Limb (tissue), 2 donors: ENCODE measurements around the gene RANBP2.
A peak's percentile ranks its signal among the peaks of the same experiment; 100 is the strongest.

Experiments used
- DNase-seq, 2 donors: peaks; one replicate each; pipeline ENCODE4 v3.0.0-alpha.2; 2016; ENCODE audit errors: extremely low spot score in 2 of 2

Gene RANBP2

DNA sequence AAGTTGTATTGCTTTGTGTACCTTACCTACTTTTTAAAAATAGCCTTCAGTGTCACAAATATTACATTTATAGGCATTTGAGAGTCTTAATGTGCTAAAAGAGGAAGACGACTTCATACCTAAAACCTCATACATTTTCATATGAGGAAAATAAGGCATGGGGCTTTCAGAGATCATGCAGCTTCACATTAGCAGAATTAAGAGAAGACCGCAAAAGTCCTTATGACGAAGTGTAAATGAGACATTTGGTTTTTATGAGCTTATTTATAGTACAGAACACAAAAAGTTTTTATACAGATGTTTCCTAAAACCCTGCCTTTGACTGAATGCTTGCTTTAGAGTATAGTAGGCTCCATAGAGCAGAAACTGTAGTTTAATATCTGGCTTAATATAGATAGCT is 57.2 kb downstream of the RANBP2 start:
- DNase-seq: no peak

DNA sequence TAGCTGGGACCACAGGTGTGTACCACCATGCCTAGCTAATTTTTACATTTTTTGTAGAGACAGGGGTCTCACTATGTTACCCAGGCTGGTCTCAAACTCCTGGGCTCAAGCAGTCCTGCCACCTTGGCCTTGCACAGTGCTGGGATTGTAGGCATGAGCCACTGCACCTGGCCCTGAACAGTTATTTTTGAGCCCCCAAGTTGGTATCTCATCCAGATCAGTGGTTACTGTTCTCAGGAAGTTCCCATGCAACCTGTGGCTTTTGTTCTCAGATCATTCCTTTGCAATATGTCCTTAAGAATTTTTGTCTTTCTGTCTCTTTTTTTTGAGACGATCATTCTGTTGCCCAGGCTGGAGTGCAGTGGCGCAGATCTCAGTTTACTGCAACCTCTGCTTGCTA is 59.6 kb downstream of the RANBP2 start:
- DNase-seq: no peak

DNA sequence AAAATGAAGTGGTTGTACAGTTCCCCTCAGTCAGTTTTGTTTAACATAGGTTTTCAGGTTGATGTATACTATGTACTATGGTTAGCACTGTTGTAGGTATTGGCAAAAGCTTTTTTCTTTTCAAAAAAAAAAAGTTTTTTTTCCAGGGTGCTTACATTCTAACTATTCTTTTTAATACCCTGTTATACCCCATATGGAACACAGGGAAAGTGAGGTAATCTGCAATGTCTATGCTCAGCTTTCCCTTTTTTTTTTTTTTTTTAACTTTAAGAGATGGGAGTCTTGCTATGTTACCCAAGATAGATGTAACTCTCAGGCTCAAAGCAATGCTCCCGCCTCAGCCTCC is 66.7 kb downstream of the RANBP2 start:
- DNase-seq: no peak

GRCh38 chr2:108786354-108787215 is 67.3 kb downstream of the RANBP2 start, which contains the start of gene CCDC138:
Gene CCDC138, plus strand, starts transcription at chr2:108786771. Its CDS starts 52 bp downstream, at chr2:108786823.
- peak; percentile 88 to 92 for DNase-seq

- peak in 1 of 2 donors; percentile 4 for DNase-seq
Observed at GRCh38 chr2:108787216-108787541, 67.9 kb downstream of the RANBP2 start.

DNA sequence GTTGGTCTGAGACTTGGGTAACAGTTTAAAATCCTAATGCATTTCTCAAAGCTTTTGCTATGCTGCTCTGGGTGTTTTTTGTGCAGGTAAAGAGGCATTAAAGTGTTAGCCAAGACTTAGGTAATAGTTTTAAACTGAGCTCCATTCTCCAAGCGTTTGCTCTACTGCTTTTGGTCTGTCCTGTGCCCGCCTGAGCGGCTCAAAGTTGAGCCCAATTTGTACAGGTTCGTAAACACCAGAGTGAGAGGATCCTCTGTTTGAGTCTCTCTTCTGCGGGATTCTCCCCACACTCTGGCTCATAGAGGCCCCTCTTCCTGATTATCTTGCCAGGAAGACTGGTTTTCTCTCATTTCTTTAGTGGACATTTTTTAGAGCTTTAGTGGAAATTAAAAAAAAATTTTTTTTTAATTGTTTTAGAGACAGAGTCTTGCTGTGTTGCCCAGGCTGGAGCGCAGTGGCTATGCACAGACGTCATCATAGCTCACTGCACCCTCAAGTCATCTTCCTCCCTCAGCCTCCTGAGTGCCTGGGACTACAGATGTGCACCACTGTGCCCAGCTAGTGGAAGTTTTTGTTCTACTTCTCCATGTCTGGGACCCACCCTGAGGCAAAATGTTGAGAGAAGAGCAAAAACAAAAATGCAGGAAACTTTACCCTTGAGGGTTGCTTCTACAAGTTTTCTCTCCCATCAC is 83.9 kb downstream of the RANBP2 start:
- DNase-seq: no peak

- DNase-seq: no peak
Observed at GRCh38 chr2:108805032-108805431, 85.8 kb downstream of the RANBP2 start.

- DNase-seq: no peak
Observed at GRCh38 chr2:108805782-108806181, 86.5 kb downstream of the RANBP2 start.

DNA sequence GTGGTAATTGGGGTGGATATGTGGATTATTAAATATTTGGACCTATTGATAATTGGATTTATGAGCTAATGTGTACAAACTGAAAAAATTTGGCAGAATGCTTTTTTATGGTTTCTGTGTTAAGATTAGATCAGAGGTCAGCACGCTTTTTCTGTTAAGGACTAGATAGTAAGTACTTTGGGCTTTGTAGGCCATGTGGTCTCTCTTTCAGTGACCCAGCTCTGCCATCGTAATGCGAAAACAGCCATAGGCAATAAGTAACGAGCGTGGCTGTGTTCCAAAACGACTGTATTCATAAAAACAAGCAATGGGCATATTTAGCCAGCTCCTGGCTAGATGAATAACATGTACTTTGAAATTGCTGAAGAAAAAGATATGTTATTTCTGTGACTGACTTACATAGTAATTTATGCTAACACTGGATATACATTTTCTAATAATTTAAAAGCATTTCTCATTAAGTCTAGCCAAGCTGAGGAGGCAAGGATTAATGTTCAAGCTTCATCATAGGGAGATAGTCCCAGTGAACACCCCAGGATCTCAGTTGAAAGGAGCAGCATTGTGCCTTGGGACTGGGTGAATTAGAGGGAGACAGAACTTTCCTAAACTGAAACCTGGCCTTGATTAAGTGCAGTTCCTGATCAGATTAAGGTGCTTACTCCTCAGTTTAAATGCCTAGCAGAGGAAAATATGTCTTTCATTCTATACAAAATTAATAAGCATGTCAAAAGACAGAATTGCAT is 87.3 kb downstream of the RANBP2 start:
- no peak for DNase-seq

DNA sequence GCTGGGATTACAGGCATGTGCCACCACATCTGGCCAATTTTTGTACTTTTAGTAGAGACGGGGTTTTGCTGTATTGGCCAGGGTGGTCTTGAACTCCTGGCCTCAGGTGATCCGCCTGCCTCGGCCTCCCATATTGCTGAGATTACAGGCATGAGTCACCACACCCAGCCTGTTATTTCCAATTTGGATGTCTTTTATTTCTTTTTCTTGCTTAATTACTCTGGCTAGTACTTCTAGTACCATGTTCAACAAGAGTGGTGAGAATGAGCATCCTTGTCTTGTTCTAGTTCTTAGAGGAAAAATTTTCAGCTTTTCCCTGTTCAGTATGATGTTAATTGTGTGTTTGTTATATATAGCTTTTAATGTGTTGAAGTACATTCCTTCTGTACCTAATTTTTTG is 90.7 kb downstream of the RANBP2 start:
- no peak for DNase-seq

DNA sequence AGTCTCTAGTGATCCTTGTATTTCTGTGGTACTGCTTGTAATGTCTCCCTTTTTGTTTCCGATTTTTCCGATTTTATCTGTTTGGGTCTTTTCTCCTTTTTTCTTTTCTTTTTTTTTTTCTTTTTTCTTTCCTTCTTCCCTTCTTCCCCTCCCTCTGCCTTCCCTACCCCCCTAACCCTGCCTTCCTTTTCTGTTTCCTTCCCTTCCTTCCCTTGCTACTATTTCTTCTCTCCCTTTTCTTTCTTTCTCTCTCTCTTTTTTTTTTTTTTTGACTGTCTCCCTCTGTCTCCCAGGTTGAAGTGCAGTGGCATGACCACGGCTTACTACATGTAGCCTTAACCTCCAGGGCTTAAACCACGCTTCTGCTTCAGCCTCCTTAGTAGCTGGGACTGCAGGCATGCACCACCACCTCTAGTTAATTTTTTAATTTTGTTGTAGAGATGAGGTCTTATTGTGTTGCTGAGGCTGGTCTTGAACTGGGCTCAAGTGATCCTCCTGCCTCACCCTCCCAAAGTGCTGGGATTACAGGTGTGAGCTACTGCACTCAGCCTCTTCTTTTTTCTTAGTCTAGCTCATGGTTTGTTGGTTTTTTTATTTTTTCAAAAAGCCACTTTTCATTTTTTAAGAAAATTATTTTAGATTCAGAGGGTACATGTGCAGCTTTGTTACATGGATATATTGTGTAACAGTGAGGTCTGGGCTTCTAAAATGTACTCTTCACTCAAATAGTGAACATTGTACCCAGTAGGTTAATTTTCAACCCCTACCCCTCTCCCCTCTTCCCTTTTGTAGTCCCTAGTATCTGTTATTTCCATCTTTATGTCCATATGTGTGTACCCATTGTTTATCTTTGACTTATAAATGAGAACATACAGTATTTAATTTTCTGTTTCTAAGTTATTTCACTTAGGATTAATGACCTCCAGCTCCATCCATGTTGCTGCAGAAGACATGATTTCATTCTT is 92.0 kb downstream of the RANBP2 start:
- DNase-seq: no peak

GRCh38 chr2:108813732-108814131 is 94.5 kb downstream of the RANBP2 start:
- DNase-seq: no peak

GRCh38 chr2:108820482-108820881 is 101.2 kb downstream of the RANBP2 start:
- no peak for DNase-seq

DNA sequence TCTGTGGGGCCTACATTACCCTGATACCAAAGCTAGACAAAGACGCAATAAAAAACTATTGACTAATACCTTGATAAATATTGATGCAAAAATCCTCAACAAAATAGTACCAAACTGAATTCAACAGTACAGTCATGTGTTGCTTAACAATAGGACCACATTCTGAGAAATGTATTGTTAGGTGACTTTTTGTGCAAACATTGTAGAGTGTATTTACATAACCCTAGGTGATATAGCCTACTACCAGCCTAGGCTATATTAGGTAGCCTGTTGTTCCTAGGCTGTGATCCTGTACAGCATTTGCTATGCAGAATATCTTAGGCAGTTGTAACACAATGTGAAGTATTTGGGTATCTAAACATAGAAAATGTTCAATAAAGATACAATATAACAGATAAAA is 104.0 kb downstream of the RANBP2 start:
- DNase-seq: no peak

DNA sequence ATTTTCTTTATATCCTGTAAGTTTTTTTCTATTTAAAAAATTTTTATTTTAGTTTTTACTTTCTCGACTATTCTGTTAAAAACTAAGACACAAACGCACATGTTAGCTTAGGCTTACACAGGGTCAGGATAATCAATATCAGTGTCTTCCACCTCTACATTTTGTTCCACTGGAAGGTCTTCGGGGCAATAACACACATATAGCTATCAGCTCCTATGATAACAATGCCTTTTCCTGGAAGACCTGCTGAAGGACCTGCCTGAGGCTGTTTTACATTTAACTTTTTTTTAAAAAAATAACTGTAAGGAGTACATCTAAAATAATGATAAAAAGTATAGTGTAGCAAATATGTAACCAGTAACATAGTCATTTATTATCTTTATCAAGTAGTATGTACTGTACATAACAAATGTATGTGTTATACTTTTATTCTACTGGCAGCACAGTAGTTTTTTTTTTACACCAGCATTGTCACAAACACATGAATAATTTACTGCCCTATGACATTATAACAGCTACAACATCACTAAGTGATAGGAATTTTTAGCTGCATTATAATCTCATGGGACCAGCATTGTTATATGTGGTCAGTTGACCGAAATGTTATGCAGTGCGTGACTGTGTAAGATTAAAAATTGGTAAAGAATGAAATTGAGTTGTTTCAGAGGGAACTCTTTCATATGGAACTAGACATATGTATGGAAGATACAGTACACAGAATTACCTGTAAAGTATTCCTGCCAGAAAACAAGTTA is 105.2 kb downstream of the RANBP2 start:
- DNase-seq: no peak

DNA sequence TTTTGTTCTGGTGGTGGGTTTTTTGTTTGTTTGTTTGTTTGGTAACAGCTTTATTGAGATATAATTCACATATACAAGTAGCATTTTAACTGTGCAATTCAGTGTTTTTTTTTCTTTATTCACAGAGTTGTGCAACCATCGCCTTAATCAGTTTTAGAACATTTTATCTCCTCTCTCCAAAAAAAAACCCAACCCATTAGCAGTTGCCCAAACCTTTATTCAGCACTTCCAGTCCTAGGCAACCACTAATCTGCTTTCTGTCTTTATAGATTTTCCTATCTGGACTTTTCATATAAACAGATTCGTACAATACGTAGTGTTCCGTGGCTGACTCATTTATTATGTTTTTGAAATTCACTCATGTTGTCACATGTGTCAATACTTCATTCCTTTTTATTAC is 106.0 kb downstream of the RANBP2 start:
- DNase-seq: no peak

DNA sequence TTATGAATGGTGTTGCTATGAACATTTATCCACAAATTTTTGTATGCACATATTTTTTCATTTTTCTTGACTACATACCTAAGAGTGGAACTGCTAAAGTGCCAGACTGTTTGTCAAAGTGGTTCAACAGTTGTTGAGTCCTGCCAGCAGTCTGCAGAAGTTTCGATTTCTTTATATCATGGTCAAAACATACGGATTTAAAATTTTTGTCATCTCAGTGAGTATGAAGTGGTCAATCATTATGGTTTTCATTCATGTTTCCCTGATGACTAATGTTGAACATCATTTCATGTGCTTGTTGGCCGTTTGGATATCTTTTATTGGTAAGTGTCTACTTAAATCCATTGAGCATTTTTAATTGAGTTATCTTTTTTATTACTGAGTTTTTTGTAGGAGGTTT is 106.5 kb downstream of the RANBP2 start:
- no peak for DNase-seq

GRCh38 chr2:108829578-108830310 is 110.5 kb downstream of the RANBP2 start:
- DNase-seq: no peak

- no peak for DNase-seq
Observed at GRCh38 chr2:108833219-108833618, 113.9 kb downstream of the RANBP2 start.

GRCh38 chr2:108834620-108835019 is 115.3 kb downstream of the RANBP2 start:
- no peak for DNase-seq
